Endothelial cell of umbilical vein (primary cell): Measurements from ENCODE around the gene SYT7. TPM values are rescaled to one million over a fixed set of nuclear protein-coding genes. Genes with fewer than 3 reads are reported as not detected.
"Not testable (repeated sequence)": the region's sequence is repeated elsewhere in the genome, so short reads cannot be mapped to it uniquely, and the experiment has no call there.

ENCODE experiments used
- BruUV-seq: library from RNA; stranded (reverse); fragments of 400-500 nt; replicated peaks from 2 replicates; lab custom pipeline; 2021; lab: Mats Ljungman, UMichigan
- CTCF ChIA-PET: fragments of 300-600, 350-600 bp; sonication (Branson Sonifier 250); formaldehyde crosslinking; loops from one replicate; lab custom pipeline; 2021; ENCODE audit warnings: antibody characterized with exemption, inconsistent platforms; lab: Charles Lee
- POLR2A ChIA-PET: fragments of 300-600, 350-600 bp; sonication (Branson Sonifier 250); formaldehyde crosslinking; loops from one replicate; lab custom pipeline; 2021; ENCODE audit warnings: antibody characterized with exemption, inconsistent platforms; lab: Charles Lee
- DNase-seq: peaks from one replicate; pipeline ENCODE4 v3.0.0-alpha.2; 2011; ENCODE audit warnings: low read depth, low spot score
- FAIRE-seq: peaks from 2 replicates; lab custom pipeline; 2011; peaks lifted over from hg19 to GRCh38; lab: Jason Lieb, UNC
- H2AFZ ChIP-seq: 2 replicates; pipeline ENCODE4 v1.6.0; 2012; ENCODE audit warnings: low read depth, low read length, control low read depth, inconsistent platforms
- H3K27ac ChIP-seq: 2 replicates; pipeline ENCODE4 v1.5.1; 2011; ENCODE audit warnings: low read depth, mild to moderate bottlenecking, control low read depth, low read length, moderate library complexity; ENCODE audit not compliant: insufficient read depth
- H3K27me3 ChIP-seq, 2 experiments: 2 replicates each; pipeline versions ENCODE4 v1.6.0 to v1.6.1; 2011; ENCODE audit warnings: low read length in 2 of 2, mixed read lengths in 1 of 2; ENCODE audit not compliant: control insufficient read depth in 2 of 2, insufficient read depth in 2 of 2
- H3K36me3 ChIP-seq, 2 experiments: 2 replicates in 1 of 2; 3 replicates in 1 of 2; pipeline ENCODE4 v1.5.1; 2011; ENCODE audit warnings: low read length in 2 of 2, mild to moderate bottlenecking in 1 of 2, moderate library complexity in 1 of 2; ENCODE audit not compliant: control insufficient read depth in 2 of 2, insufficient read depth in 2 of 2; ENCODE audit errors: extremely low read depth in 1 of 2
- H3K4me1 ChIP-seq: 3 replicates; pipeline ENCODE4 v1.5.1; 2011; ENCODE audit warnings: mild to moderate bottlenecking, low read length; ENCODE audit not compliant: control insufficient read depth, insufficient read depth; ENCODE audit errors: extremely low read depth
- H3K4me2 ChIP-seq: 2 replicates; pipeline ENCODE4 v1.6.1; 2011; ENCODE audit warnings: low read length, control low read depth, mixed read lengths; ENCODE audit not compliant: insufficient read depth
- H3K4me3 ChIP-seq, 3 experiments: fragments of 200-600 bp in 1 of 3; sonication (generic), shearing (Covaris generic) in 1 of 3; replicated peaks in 1 of 3; 2 replicates each; pipeline ENCODE4 v1.5.1; 2011 to 2016; ENCODE audit warnings: control low read depth in 3 of 3, low read length in 3 of 3, mild to moderate bottlenecking in 2 of 3, inconsistent platforms in 1 of 3, low read depth in 1 of 3, moderate library complexity in 1 of 3; ENCODE audit not compliant: insufficient read depth in 1 of 3
- H3K79me2 ChIP-seq: 2 replicates; pipeline ENCODE4 v1.6.0; 2012; ENCODE audit warnings: low read length, inconsistent platforms; ENCODE audit not compliant: control insufficient read depth, insufficient read depth
- H3K9ac ChIP-seq: replicated peaks from 2 replicates; pipeline ENCODE3; 2011; ENCODE audit warnings: low read length, control low read depth; ENCODE audit not compliant: insufficient read depth; ENCODE audit errors: extremely low read depth
- H3K9me1 ChIP-seq: replicated peaks from 3 replicates; pipeline ENCODE4 v1.6.0; 2011; ENCODE audit warnings: mild to moderate bottlenecking, low read length; ENCODE audit not compliant: control insufficient read depth, insufficient read depth; ENCODE audit errors: extremely low read depth
- H3K9me3 ChIP-seq: replicated peaks from 2 replicates; pipeline ENCODE4 v1.5.1; 2012; ENCODE audit warnings: low read length, inconsistent platforms; ENCODE audit not compliant: control insufficient read depth, insufficient read depth
- H4K20me1 ChIP-seq: replicated peaks from 2 replicates; pipeline ENCODE3; 2011; ENCODE audit warnings: mild to moderate bottlenecking, low read length; ENCODE audit not compliant: control insufficient read depth, insufficient read depth; ENCODE audit errors: extremely low read depth
- EZH2 ChIP-seq: IDR thresholded peaks from 2 replicates; pipeline ENCODE4 v1.6.1; 2012; ENCODE audit warnings: borderline replicate concordance, low read depth, mild to moderate bottlenecking, moderate library complexity, low read length, inconsistent platforms; ENCODE audit not compliant: severe bottlenecking
- FOS ChIP-seq: IDR thresholded peaks from 2 replicates; pipeline ENCODE4 v1.6.1; 2011; ENCODE audit warnings: mild to moderate bottlenecking, low read length, moderate library complexity, borderline replicate concordance; ENCODE audit not compliant: insufficient read depth
- JUN ChIP-seq: IDR thresholded peaks from 2 replicates; pipeline ENCODE4 v1.6.1; 2011; ENCODE audit warnings: borderline replicate concordance, low read depth; ENCODE audit not compliant: insufficient read length, insufficient read depth
- MAX ChIP-seq: IDR thresholded peaks from 2 replicates; pipeline ENCODE4 v1.6.1; 2011; ENCODE audit not compliant: insufficient read depth, insufficient read length
- MYC ChIP-seq: IDR thresholded peaks from one replicate; pipeline ENCODE4 v1.6.1; 2011; ENCODE audit warnings: mild to moderate bottlenecking, low read depth, low read length
- POLR2A ChIP-seq: IDR thresholded peaks from 2 replicates; pipeline ENCODE4 v1.6.1; 2012; ENCODE audit warnings: low read depth, mild to moderate bottlenecking, control low read depth, low read length
- dilution Hi-C: fragments of 300-500 bp; cut with MboI; formaldehyde crosslinking; loops from one replicate; pipeline ENCODE4 v1.15.0; 2019; ENCODE audit warnings: low sequenced_read_pairs; ENCODE audit not compliant: extremely low pct_ligation_motif_present
- intact Hi-C: fragments of 100-400 bp; cut with micrococcal nuclease; formaldehyde crosslinking; loops from one replicate; pipeline ENCODE4 v1.10.0; 2022
- polyA plus RNA-seq, 4 experiments: library from polyadenylated mRNA; depleted of rRNA in 3 of 4; stranded (reverse) in 3 of 4; unstranded in 1 of 4; fragments of >200 nt; gene quantifications; 2 replicates each; pipeline versions ENCODE4 v1.2.1 to v1.2.3, GENCODE V29; 2011 to 2012; ENCODE audit warnings: missing spikeins in 1 of 4
- total RNA-seq: library from RNA; stranded (reverse); gene quantifications from 2 replicates; pipeline ENCODE4 v1.2.3, GENCODE V29; 2021

Gene SYT7
- total and polyA plus RNA-seq, 2 donors (not counting 3 experiments of a cell fraction or from before 2014, with no cell fraction given): 0.08 to 0.55 TPM

DNA sequence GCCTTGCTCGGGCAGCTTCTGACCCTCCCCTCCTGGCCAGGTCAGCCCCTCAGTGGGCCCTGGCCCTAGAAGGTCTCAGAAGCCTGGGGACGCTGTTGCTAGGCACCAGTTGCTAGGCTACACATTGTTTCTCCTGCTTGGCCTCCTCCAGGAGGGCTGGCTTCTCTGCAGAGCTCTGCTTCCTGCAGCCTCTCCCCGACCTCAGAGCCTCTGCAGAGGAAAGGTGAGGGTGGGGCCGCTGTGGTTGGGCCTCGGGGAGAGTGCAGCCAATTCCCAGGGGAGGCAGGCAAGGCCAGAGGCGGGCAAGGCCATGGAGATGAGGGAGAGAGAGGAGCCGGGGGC lies 99.9 kb downstream of the SYT7 start:
- H3K9ac ChIP-seq: no peak overlapping the region
- no peaks in the 10 kb centered on the region for H3K9me3 ChIP-seq
- H2AFZ ChIP-seq: no peak overlapping the region
- no peak overlapping the region for H3K4me3 ChIP-seq
- no peaks in the 10 kb centered on the region for H3K79me2 ChIP-seq
- BruUV-seq: no TSS peak
- H3K27ac ChIP-seq: no peak overlapping the region
- no peaks in the 10 kb centered on the region for H3K4me1 ChIP-seq
- no peaks in the 10 kb centered on the region for H4K20me1 ChIP-seq
- H3K4me2 ChIP-seq: no peak overlapping the region
- intact Hi-C loops (no loop called here), dilution Hi-C loops (no loop called here)
- CTCF ChIA-PET: interaction anchor here (1.1 to 11.5 kb wide), 6 partner anchors 28 to 157 kb away, joined by 3 to 221 read pairs (median 5); partner anchors contain the start of gene LRRC10B
- H3K9me1 ChIP-seq: no peaks in the 10 kb centered on the region
- TF ChIP-seq MAX: no peak
- no peak for TF ChIP-seq POLR2A
- no peak for TF ChIP-seq MYC
- TF ChIP-seq EZH2: no peak
- no peak for TF ChIP-seq JUN
- TF ChIP-seq FOS: no peak
- FAIRE-seq (no peak), DNase-seq (no peak)
- H3K36me3 ChIP-seq: no peaks in the 10 kb centered on the region
- no peaks in the 10 kb centered on the region for H3K27me3 ChIP-seq
- POLR2A ChIA-PET: no interaction called here

- H3K9ac ChIP-seq: no peak overlapping the region
- BruUV-seq: no TSS peak
- intact Hi-C loops (no loop called here), dilution Hi-C loops (no loop called here)
- H3K4me2 ChIP-seq: no peak overlapping the region
- no peak overlapping the region for H2AFZ ChIP-seq
- H3K4me1 ChIP-seq: no peaks in the 10 kb centered on the region
- H3K27ac ChIP-seq: no peak overlapping the region
- no peak for FAIRE-seq
- ChIA-PET POLR2A (no interaction called here), CTCF (interaction anchor here (1.1 to 11.5 kb wide), 4 partner anchors 29 to 158 kb away, joined by 4 to 221 read pairs (median 5); partner anchors contain the start of gene LRRC10B)
- TF ChIP-seq MAX: no peak
- no peak for TF ChIP-seq FOS
- H3K9me1 ChIP-seq: no peaks in the 10 kb centered on the region
- no peaks in the 10 kb centered on the region for H4K20me1 ChIP-seq
- H3K4me3 ChIP-seq: no peak overlapping the region
- no peak for DNase-seq
- no peaks in the 10 kb centered on the region for H3K36me3 ChIP-seq
- no peaks in the 10 kb centered on the region for H3K27me3 ChIP-seq
- no peaks in the 10 kb centered on the region for H3K9me3 ChIP-seq
- H3K79me2 ChIP-seq: no peaks in the 10 kb centered on the region
Measured at GRCh38 chr11:61480261-61480993, 100.4 kb downstream of the SYT7 start.

- CTCF ChIA-PET: interaction anchor here (1.3 to 11.5 kb wide), 6 partner anchors 9 to 157 kb away, joined by 3 to 221 read pairs (median 12); no protein-coding TSS in a partner anchor
Measured at GRCh38 chr11:61479360-61480058, 101.4 kb downstream of the SYT7 start.

More at GRCh38 chr11:61479360-61480058, 101.4 kb downstream of the SYT7 start:
- intact Hi-C loops, H3K36me3 ChIP-seq, H2AFZ ChIP-seq, H4K20me1 ChIP-seq, H3K4me3 ChIP-seq, H3K9ac ChIP-seq, H3K4me2 ChIP-seq, H3K9me1 ChIP-seq, H3K79me2 ChIP-seq, H3K9me3 ChIP-seq, BruUV-seq, H3K27me3 ChIP-seq, POLR2A ChIA-PET, DNase-seq, H3K4me1 ChIP-seq, FAIRE-seq, H3K27ac ChIP-seq, dilution Hi-C loops: not testable (repeated sequence)
